ENCODE results near the gene TIAM1.

TIAM1 gene

GRCh38 chr21:31284797-31285397 is 59.2 kb downstream of the TIAM1 start:
- FAIRE-seq, result no peak

DNA sequence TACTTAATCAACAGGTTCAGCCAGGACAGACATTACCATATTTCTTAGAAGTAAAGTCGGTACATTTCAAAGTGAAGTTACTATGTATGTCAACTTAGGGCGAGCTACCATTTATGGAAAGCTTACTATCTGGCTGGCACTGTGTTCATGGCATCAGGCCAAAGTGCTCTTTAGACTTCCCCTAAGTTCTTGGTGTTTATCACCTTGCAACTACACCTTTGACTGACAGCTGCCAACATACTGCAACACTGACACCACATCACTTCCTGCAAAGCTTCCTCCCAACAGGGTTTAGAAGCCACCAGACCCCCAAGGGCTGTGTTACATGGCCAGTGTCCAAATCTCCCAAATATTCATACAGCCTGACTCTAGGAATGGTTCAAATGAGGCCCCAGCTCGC is 61.0 kb downstream of the TIAM1 start:
- no peak for FAIRE-seq

GRCh38 chr21:31282095-31282709 is 61.9 kb downstream of the TIAM1 start:
- FAIRE-seq, result no peak

GRCh38 chr21:31281561-31281960 is 62.5 kb downstream of the TIAM1 start:
- FAIRE-seq, result no peak

DNA sequence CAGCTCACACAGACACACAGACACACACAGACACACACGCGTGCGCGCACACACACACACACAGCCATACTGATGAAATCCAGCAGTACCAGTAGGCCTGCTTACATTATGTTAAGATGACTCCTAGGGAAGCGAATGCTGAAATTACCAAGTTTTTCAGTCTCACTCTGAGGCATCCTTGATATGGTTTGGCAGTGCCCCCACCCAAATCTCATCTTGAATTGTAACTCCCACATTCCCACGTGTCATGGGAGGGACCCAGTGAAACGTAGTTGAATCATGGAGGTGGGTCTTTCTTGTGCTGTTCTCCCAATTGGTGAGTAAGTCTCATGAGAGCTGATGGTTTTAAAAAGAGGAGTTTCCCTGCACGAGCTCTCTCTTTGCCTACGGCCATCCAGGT is 64.1 kb downstream of the TIAM1 start:
- FAIRE-seq, result no peak

DNA sequence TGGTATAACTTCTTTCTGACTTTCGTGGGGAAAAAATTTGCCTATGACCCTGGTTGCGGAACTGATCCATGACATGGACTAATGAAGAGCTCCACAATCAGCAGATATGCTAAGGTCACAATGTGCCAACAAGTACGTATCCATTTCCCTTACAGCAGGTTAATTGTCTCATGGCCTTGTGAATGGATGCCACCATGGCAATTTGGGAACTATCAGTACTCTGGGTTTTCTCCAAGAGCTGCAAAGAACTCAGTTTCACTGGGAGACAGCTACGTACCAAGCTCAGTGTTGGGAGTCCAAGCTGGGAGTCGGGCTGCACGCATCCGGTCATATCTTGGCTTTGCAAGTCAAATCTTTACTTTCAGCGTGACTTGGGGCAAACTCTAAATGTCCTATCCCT is 64.8 kb downstream of the TIAM1 start:
- FAIRE-seq, result no peak

GRCh38 chr21:31278511-31279130 is 65.4 kb downstream of the TIAM1 start:
- no peak for FAIRE-seq

GRCh38 chr21:31276663-31277062 is 67.4 kb downstream of the TIAM1 start:
- no peak for FAIRE-seq

GRCh38 chr21:31275901-31276300 is 68.2 kb downstream of the TIAM1 start:
- FAIRE-seq, result no peak

GRCh38 chr21:31273278-31273677 is 70.8 kb downstream of the TIAM1 start:
- FAIRE-seq, result no peak

DNA sequence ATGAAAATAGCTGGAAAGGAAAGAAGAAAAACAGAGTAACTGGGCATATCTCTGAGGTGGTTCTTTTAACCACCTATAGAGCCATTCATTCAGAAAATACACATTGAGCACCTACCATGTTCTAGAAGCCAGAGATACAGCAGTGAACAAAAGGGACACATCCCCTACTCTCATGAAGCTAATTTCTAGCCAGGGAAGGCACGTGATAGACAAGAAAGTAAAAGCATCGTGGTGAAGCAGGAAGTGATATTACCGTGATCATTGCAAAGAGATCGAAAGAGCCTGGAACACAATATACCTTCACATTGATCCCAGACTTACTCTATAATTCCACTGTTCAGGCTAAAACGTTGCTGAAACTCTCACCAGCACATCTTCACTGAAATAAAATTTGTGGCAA is 76.0 kb downstream of the TIAM1 start:
- no peak for FAIRE-seq

DNA sequence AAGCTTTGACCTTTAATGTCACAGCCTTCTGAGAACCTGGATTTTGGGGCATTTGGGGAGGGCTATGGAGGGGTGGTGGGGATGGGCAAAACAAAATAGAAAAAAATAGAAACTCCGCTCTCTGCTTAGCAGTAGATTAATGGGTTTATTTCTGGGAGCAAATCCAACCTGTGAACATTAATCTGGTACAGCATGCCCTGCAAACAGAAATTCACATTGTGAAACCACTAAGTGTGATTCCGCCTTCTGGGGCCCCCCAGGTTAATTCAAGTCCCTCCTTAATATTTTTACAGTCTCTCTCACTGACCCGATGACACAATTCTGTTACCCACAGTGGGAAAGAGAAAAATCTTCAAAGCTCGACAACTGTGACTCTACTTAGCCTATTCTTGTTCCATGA is 76.4 kb downstream of the TIAM1 start:
- FAIRE-seq, result no peak

GRCh38 chr21:31266241-31266640 is 77.8 kb downstream of the TIAM1 start:
- FAIRE-seq, result no peak

DNA sequence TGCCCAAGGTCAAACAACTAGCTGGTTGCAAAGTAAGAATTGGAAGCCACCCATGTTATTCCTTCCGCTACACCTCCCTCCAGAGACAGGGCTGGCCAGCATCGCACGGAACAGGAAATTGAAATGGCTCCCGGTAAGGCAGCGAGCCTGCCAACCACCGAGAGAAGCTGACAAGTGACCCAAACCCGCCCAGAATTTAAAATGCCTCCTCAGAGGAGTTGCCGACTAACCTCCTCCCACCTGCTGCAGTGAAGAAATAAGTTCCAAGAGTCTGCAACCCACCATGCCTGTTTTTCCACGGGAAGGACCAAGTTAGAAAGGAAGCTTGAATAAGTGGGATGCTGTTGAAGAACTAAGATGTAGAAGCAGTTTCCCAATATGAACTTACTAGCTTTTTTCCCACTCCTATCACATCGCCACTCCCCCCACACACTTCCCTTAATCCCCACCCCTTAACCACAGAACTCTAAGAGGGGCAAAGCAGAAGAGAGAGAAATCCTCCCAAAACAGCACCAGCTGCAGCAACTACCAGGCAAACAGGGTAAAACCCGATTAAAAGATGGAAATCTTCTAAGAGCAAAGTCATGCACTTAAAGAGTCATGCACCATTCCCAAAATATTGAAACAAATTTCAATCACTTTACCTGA is 78.6 kb downstream of the TIAM1 start:
- FAIRE-seq, result no peak

- no peak for FAIRE-seq
Measured at GRCh38 chr21:31264574-31264973, 79.5 kb downstream of the TIAM1 start.

GRCh38 chr21:31262728-31263127 is 81.3 kb downstream of the TIAM1 start:
- FAIRE-seq, result no peak

GRCh38 chr21:31261759-31262158 is 82.3 kb downstream of the TIAM1 start:
- no peak for FAIRE-seq

- FAIRE-seq, result no peak
Measured at GRCh38 chr21:31260790-31261189, 83.3 kb downstream of the TIAM1 start.

DNA sequence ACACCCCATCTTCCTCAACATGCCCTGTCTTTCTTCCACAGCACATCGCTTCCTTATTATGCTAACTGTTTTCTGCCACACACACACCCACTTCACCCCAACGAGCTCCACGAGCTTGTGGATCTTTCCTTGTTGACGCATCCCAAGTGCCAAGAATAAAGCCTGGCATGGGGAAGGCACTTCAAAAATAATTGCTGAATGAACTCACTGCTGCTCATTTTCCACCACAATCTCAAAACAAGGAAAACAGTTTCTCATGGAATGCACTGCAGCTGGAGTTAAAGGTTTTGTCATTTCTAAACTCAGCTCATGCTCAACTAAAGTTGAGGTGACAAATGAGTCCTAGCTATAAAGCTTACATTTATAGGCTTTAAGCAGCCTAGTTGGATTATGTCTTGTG is 86.0 kb downstream of the TIAM1 start:
- no peak for FAIRE-seq

DNA sequence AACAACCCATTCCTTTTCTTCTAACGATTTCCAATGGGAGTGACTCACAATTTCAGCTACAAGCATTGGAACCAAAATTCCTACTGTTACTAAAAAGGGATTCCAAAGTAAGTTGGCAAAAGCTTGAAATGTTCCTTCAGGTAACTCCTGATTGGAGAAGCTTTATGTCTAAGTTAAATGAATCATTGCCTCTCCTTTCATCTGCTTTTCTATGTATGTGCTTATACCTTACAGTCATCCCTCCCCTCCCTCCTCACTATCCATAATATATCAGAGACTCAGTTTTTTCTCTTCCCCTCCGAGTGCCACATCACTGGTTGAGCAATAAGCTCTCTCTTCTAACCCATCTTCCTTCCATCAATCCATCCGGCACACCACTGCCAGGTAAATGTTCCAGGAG is 86.8 kb downstream of the TIAM1 start:
- no peak for FAIRE-seq

- FAIRE-seq, result no peak
Measured at GRCh38 chr21:31255896-31256295, 88.2 kb downstream of the TIAM1 start.

GRCh38 chr21:31255036-31255435 is 89.0 kb downstream of the TIAM1 start:
- FAIRE-seq, result no peak

DNA sequence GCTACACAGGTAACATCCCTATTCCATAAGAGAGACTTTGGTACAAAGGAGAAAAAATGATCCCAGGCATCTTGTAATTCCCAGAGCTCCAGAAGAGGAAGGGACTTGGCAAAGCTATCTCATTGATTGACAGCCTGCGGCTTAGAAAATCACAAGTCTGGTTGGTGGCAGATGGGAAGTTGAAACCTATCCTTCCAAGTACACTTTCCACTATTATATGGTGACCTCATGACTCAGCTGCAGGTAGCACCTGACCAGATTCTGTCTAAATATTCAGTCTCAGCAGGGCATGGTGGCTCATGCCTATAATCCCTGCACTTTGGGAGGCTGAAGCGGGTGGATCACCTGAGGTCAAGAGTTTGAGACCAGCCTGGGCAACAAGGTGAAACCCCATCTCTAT is 89.9 kb downstream of the TIAM1 start:
- FAIRE-seq, result no peak

DNA sequence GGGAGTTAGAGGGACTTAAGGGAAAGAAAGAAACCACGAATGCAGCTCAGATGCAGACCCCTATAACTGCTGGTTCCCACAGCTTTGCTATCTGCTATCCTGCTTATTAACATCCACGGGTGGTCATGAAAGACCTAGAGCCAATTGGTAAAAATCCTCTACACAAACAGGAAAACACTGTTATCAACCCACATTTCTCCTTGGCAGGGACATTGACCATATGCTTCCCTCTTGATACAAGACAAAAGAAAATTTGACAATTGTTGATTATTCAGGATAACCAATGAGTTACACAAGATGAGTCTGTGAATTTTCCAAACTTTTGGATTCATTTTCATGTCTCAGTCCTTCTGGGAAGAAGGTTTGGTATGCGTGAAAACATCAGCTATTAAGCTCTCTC is 90.4 kb downstream of the TIAM1 start:
- no peak for FAIRE-seq

Measured in endometrium (tissue), 2 donors.